GM12878 (cell line): ENCODE results near the gene CCL22. TPM values are rescaled to one million over a fixed set of nuclear protein-coding genes. Genes with fewer than 3 reads are reported as not detected.

Source experiments
- BCL3 ChIP-seq: IDR thresholded peaks from 2 replicates; pipeline ENCODE4 v1.6.1; 2011; ENCODE audit warnings: borderline replicate concordance, low read depth, mild to moderate bottlenecking, moderate library complexity, low read length; ENCODE audit not compliant: insufficient read depth, poor library complexity, severe bottlenecking
- CBFB ChIP-seq: IDR thresholded peaks from 2 replicates; pipeline ENCODE4 v1.6.1; 2016; ENCODE audit warnings: antibody characterized with exemption, low read depth
- CUX1 ChIP-seq: IDR thresholded peaks from 2 replicates; pipeline ENCODE4 v1.6.1; 2012; ENCODE audit warnings: improper control_type of control experiment, low read depth, low read length; ENCODE audit not compliant: insufficient replicate concordance
- FOXM1 ChIP-seq: IDR thresholded peaks from 2 replicates; pipeline ENCODE4 v1.6.1; 2012; ENCODE audit warnings: low read depth, mild to moderate bottlenecking, inconsistent platforms, low read length, moderate library complexity
- KLF5 ChIP-seq: fragments of 450-650 bp; IDR thresholded peaks from 2 replicates; pipeline ENCODE4 v1.6.1; 2014; ENCODE audit warnings: mild to moderate bottlenecking; ENCODE audit not compliant: partially characterized antibody
- MLLT1 ChIP-seq: fragments of 450-650 bp; IDR thresholded peaks from 2 replicates; pipeline ENCODE4 v1.6.1; 2016; ENCODE audit warnings: mild to moderate bottlenecking
- SREBF2 ChIP-seq: IDR thresholded peaks from 2 replicates; pipeline ENCODE4 v1.6.1; 2012; ENCODE audit warnings: mild to moderate bottlenecking, low read length
- polyA plus RNA-seq, 11 experiments: library from polyadenylated mRNA; depleted of rRNA in 4 of 11; unstranded in 6 of 11; stranded (reverse) in 5 of 11; fragments of >200 nt; fragmentation: Nextera tagmentation in 4 of 11; fragmentation: Illumina TruSeq in 1 of 11; extraction: Ambion mirVana in 4 of 11; extraction: Trizol in 1 of 11; gene quantifications; 1 replicate in 1 of 11; 2 replicates in 10 of 11; pipeline versions ENCODE4 v1.2.1 to v1.2.3, GENCODE V29; 2011 to 2016; ENCODE audit warnings: inconsistent platforms in 2 of 11, missing spikeins in 2 of 11, low read depth in 1 of 11
- total RNA-seq, 4 experiments: library from RNA; depleted of rRNA in 3 of 4; stranded (reverse); fragments of >200 nt in 3 of 4; fragmentation: Illumina TruSeq in 1 of 4; extraction: Trizol in 1 of 4; gene quantifications; 2 replicates each; pipeline versions ENCODE4 v1.2.1 to v1.2.3, GENCODE V29; 2013 to 2021

CCL22 gene
- total and polyA plus RNA-seq, 10 of the 15 experiments (the other 5 are each of a cell fraction or from before 2014, with no cell fraction given), result 38.0 to 704 (median 349) TPM

- TF ChIP-seq BCL3 (no peak), FOXM1 (no peak), CUX1 (no peak), KLF5 (no peak), MLLT1 (no peak), SREBF2 (no peak), CBFB (no peak)
- TF ChIP-seq, all 136 proteins: peak for 0
These were observed 10.7 kb upstream of the CCL22 start (continued) for GRCh38 chr16:57347858-57348257.
